Activated naive CD4-positive, alpha-beta T cell treated with anti-CD3 and anti-CD28 coated beads, Interleukin-2, amount 10 ng/mL, durations not matched to agents 7 days and 5 days (primary cell): ENCODE measurements around the gene ZNF579.
"Not testable (repeated sequence)": the region's sequence is repeated elsewhere in the genome, so short reads cannot be mapped to it uniquely, and the experiment has no call there.

Experiments used
- CTCF ChIA-PET: fragments of 350-600 bp; sonication (Branson Sonifier 250); formaldehyde crosslinking; loops from one replicate; lab custom pipeline; 2021; ENCODE audit warnings: antibody characterized with exemption; lab: Charles Lee
- DNase-seq: peaks from one replicate; pipeline ENCODE4 v3.0.0-alpha.2; 2020
- H3K27ac Mint-ChIP-seq: one replicate; pipeline ENCODE4 v1.8.0; 2021; ENCODE audit warnings: mild to moderate bottlenecking, moderate library complexity, mixed read lengths
- H3K27me3 Mint-ChIP-seq: one replicate; pipeline ENCODE4 v1.8.0; 2021; ENCODE audit warnings: mild to moderate bottlenecking, mixed read lengths
- H3K36me3 Mint-ChIP-seq: one replicate; pipeline ENCODE4 v1.8.0; 2021; ENCODE audit warnings: mixed read lengths
- H3K4me1 Mint-ChIP-seq: one replicate; pipeline ENCODE4 v1.8.0; 2021; ENCODE audit warnings: mixed read lengths
- H3K4me3 Mint-ChIP-seq: one replicate; pipeline ENCODE4 v1.8.0; 2021; ENCODE audit warnings: mild to moderate bottlenecking, moderate library complexity, mixed read lengths
- H3K9me3 Mint-ChIP-seq: one replicate; pipeline ENCODE4 v1.8.0; 2021; ENCODE audit warnings: mixed read lengths

ZNF579 gene

DNA sequence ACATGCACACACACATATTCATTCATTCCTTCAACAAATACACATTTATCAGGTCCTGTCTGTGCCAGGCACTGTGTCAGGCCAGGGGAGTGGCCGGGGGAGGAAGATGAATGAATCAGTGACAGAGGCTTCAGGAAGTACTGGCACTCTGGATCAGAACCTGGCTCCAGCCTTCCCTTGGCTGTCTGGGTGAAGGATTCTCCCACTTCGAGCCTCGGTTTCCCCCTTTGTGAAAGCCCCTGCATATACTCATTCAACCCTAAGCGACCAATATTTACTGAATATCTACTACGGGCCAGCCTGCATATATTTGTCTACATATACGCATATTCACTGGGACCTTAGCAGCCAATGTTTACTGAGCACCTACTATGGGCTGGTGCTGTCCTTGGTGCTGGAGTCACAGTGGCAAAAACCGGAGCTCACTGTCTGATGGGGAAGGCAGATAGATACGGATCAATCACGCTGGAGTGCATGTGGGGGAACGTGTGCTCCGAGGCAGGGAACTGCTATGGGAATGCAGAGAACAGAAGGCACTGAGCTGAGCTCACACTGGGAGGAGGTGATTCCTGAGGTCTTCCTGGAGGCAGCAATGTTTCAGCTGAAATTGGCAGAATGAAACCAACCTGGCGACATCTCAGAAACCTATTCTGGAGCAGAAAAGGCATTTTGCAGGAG is 636 bp upstream of the ZNF579 start:
- CTCF ChIA-PET: interaction anchor here (0.7 to 1.1 kb wide), 2 partner anchors 25 to 1677 kb away, joined by 3 to 5 read pairs; no protein-coding TSS in a partner anchor
- H3K4me3 Mint-ChIP-seq: peak overlapping the region; percentile 79
- H3K4me1 Mint-ChIP-seq: peaks cover 24% of the 10 kb centered on the region
- H3K27me3 Mint-ChIP-seq: peaks cover 25% of the 10 kb centered on the region
- peak; percentile 55 for DNase-seq
- peaks cover 9% of the 10 kb centered on the region for H3K36me3 Mint-ChIP-seq
- H3K9me3 Mint-ChIP-seq: no peaks in the 10 kb centered on the region
- H3K27ac Mint-ChIP-seq: peak overlapping the region; percentile 55

DNA sequence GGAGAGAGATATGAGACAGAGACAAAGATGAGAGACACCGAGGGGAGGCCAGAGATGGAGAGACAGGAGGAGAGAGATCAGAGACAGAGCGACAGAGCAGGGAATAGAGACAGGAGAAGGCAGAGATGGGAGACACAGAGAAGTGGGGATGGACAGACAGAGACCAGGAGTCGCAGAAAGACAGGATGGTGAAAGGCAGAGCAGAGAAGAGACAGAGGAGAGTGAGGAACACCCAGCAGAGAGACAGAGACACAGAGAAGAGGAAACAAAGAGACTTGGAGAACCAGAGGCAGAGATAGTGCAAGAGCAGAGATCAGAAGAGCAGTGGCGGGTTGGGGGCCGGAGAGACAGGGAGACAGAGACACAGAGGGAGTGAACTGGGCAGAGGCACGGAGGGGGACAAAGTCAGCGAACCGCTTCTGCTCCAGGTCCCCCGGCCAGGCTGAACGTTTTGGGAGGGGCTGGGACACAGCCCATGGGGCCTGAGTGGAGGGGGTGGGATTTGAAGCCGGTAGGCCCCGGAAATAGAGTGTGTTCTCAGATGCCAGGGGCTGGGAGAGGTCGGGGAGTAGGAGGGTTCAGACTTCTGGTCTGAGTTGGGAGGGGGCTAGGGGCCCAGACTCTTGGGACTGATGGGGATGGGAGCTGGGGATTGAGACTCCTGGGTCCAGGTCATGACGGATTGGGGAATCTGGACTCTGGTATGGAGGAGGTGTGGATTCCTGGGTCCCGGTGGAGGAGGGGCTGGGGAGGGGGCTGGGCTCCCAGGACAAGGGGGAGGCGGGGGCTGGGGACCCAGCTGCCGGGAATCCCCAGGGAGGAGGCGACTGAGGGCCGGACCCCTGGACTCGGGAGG is 654 bp downstream of the ZNF579 start:
- Mint-ChIP-seq H3K36me3 (peaks cover 9% of the 10 kb centered on the region), H3K4me3 (peak overlapping the region; percentile 79), H3K9me3 (no peaks in the 10 kb centered on the region), H3K27ac (peak overlapping the region; percentile 78), H3K27me3 (peaks cover 13% of the 10 kb centered on the region), H3K4me1 (peaks cover 15% of the 10 kb centered on the region)
- DNase-seq: peak; percentile 43
- CTCF ChIA-PET: interaction anchor here (1.1 kb wide), 1 partner anchor 27 kb away, joined by 5 read pairs; no protein-coding TSS in a partner anchor

DNA sequence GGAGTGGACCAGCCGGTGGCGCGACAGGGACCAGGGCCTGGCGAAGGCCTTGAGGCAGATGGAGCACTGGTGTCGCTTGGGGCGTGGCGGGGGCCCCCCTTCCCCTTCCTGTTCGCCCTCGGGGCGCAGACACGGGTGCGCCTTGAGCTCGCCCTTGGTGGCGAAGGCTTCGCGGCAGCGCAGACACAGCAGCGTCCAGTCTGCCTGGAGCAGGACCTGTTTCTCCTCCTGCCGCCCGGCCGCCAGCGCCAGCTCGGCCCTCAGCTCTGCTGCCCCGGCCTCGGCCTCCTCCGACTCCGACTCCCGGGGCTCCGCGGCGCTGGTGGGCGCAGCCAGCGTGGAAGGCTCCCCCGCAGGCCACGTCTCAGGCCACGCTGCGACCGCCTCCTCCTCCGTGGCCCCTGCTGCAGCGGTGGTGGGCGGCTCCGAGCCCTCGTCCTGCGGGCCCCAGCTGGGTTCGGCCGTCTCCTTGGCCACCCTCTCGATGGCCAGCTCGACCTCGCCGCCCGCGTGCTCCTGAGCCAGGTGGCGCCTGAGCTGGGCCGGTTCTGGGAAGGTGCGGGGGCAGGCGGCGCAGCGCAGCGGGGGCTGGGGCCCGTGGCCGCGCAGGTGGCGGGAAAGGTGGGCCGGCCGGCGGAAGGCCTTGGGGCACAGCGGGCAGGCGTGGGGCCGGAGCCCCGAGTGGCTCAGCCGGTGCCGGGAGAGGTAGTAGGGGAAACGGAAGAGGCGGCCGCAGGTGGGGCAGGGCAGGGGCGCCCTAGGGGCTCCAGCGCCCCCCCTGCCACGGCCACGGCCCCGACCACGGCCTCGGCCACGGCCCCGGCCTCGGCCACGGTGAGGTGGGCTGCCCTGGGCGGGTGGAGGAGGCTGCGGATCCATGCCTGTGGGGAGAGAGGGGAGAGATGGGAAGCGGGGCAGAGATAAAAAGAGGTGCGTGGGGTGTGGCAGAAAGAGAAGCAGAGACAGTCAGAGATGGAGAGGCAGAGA is 1.6 kb downstream of the ZNF579 start:
- Mint-ChIP-seq H3K27me3 (peaks cover 5% of the 10 kb centered on the region), H3K9me3 (no peaks in the 10 kb centered on the region), H3K4me3 (peak overlapping the region; percentile 79), H3K36me3 (peaks cover 9% of the 10 kb centered on the region), H3K4me1 (peaks cover 15% of the 10 kb centered on the region), H3K27ac (peak overlapping the region; percentile 78)
- CTCF ChIA-PET: no interaction called here
- no peak for DNase-seq

DNA sequence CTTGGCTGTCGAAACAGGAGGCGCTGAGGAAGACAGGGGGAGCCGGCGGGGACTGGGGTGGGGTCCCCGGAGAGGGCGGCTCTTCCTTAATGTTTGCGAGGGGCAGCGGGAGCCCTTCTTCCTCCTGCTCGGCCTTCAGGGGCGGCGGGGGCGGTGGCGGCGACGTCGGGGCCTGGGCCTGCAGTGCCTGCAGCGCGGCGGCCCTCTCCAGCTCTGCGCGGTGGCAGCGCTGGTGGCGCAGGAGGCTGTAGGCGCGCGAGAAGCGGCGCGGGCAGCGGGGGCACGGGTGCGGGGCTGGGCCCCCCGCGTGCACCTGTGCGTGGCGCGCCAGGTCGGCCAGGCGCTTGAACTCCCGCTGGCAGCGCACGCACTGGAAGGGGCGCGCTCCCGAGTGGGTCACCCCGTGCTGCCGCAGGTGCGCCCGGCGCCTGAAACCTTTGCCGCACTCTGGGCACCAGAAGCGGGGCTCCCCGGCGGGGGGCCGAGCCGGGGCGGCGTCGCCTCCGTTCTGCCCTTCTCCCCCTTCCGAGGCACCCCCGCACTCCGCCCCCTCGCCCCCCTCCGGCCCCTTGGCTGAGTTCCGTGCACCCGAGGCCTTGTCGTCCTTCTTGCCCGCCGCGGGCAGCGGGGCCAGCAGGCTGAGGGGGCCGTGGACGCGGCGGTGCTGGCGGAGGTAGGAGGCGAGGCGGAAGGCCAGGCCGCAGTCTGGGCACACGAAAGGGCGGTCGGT is 2.5 kb downstream of the ZNF579 start:
- Mint-ChIP-seq H3K27ac (no peak overlapping the region), H3K27me3 (peaks cover 5% of the 10 kb centered on the region), H3K4me3 (no peak overlapping the region), H3K9me3 (no peaks in the 10 kb centered on the region), H3K36me3 (peaks cover 9% of the 10 kb centered on the region), H3K4me1 (peaks cover 15% of the 10 kb centered on the region)
- DNase-seq: no peak
- CTCF ChIA-PET: interaction anchor here (0.7 kb wide), 1 partner anchor 54 kb away, joined by 3 read pairs; no protein-coding TSS in a partner anchor

DNA sequence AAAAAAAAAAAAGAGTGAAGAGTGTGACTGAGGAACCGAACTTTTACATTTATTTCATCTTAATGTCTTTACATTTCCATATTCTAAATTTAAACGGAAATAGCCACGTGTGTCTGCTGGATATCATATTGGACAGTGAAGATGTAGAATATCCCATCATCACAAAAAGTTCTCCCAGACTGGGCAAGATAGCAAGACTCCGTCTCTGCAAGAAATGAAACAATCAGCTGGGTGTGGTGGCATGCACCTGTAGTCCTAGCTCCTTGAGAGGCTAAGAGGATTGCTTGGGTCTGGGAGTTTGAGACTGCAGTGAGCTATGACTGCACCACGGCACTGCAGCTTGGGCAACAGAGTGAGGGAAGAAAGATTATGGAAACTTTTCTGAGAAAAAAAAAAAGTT is 3.9 kb downstream of the ZNF579 start:
- DNase-seq: no peak
- CTCF ChIA-PET: no interaction called here
- Mint-ChIP-seq H3K4me1 (peaks cover 12% of the 10 kb centered on the region), H3K27me3 (peaks cover 9% of the 10 kb centered on the region), H3K27ac (peak overlapping the region; percentile 46), H3K9me3 (no peaks in the 10 kb centered on the region), H3K4me3 (peak overlapping the region; percentile 15), H3K36me3 (peaks cover 9% of the 10 kb centered on the region)

DNA sequence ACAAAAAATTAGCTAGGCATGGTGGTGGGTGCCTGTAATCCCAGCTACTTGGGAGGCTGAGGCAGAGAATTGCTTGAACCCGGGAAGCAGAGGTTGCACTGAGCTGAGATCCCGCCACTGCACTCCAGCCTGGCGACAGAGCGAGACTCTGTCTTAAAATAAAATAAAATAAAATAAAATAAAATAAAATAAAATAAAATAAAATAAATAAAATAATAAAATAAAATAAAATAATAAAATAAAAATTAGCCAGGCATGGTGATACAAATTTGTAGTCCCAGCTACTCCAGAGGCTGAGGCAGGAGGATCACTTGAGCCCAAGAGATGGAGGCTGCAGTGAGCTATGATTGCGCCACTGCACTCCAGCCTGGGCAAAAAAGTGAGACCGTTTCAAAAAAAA is 6.7 kb downstream of the ZNF579 start:
- not testable (repeated sequence) for H3K36me3 Mint-ChIP-seq, H3K27ac Mint-ChIP-seq, H3K9me3 Mint-ChIP-seq, H3K4me3 Mint-ChIP-seq, H3K4me1 Mint-ChIP-seq, DNase-seq, H3K27me3 Mint-ChIP-seq
- CTCF ChIA-PET: interaction anchor here (1.6 kb wide), 1 partner anchor 10 kb away, joined by 3 read pairs; no protein-coding TSS in a partner anchor

DNA sequence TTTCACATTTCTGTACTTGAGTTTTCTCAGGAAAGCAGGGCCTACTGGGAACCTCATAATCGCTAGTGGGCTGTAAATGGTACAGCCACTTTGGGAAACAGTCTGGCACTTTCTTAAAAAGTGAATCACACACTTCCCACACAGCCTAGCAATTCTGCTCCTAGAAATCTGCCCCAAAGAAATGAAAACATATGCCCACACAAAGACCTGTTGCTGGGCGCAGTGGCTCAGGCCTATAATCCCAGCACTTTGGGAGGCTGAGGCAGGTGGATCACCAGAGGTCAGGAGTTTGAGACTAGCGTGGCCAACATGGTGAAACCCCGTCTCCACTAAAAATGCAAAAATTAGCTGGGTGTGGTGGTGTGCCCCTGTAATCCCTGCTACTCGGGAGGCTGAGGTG is 11.2 kb downstream of the ZNF579 start:
- CTCF ChIA-PET, DNase-seq, H3K4me1 Mint-ChIP-seq, H3K36me3 Mint-ChIP-seq, H3K4me3 Mint-ChIP-seq, H3K9me3 Mint-ChIP-seq, H3K27ac Mint-ChIP-seq: not testable (repeated sequence)
- peaks cover 16% of the 10 kb centered on the region for H3K27me3 Mint-ChIP-seq

DNA sequence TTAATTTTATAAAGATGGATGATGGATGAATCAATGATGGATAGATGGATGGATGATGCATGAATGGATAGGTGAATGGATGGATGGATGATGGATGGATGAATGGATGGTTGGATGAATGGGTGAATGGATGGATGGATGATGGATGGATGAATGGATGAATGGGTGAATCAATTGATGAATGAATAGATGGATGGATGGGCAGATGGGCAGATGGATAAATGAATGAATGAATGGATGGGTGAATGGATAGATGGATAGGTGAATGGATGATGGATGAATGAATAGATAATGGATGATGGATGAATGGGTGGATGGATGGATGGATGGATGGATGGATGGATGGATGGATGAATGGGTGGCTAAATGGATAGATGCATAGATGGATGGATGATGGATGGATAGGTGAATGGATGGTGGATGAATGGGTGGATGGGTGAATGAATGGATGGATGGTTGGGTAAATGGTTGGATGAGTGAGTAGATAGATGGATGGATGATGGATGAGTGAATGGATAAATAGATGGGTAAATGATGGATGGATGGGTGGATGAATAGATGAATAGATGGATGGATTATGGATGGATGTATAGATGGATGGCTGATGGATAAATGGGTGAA is 12.8 kb downstream of the ZNF579 start:
- DNase-seq: no peak
- no peak overlapping the region for H3K27ac Mint-ChIP-seq
- CTCF ChIA-PET: no interaction called here

DNA sequence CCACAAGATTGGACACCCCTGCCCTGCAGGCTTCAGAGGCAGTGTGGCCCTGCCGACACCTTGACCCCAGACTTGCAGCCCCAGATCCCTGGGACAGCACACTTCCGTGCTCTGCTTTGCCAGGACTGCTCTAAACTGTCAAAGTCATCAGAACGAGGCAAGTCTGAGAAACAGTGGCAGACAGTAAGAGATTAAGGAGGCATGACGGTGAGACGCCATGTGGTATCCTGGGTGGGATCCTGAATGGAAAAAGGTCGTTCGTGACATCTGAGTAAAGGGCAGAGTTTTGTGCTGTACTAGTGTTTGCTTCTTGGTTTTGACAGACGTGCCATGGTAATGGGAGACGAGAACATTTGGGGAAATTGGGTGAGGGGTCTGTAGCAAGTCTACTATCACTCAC is 13.8 kb downstream of the ZNF579 start:
- Mint-ChIP-seq H3K4me3 (no peak overlapping the region), H3K36me3 (no peaks in the 10 kb centered on the region), H3K4me1 (no peaks in the 10 kb centered on the region), H3K27me3 (peaks cover 11% of the 10 kb centered on the region), H3K9me3 (no peaks in the 10 kb centered on the region), H3K27ac (no peak overlapping the region)
- DNase-seq: no peak
- CTCF ChIA-PET: no interaction called here

More for the DNA sequence above, 12.8 kb downstream of the ZNF579 start:
- Mint-ChIP-seq H3K4me3 (no peak overlapping the region), H3K27me3 (peaks cover 16% of the 10 kb centered on the region), H3K36me3 (no peaks in the 10 kb centered on the region), H3K9me3 (no peaks in the 10 kb centered on the region), H3K4me1 (no peaks in the 10 kb centered on the region)

DNA sequence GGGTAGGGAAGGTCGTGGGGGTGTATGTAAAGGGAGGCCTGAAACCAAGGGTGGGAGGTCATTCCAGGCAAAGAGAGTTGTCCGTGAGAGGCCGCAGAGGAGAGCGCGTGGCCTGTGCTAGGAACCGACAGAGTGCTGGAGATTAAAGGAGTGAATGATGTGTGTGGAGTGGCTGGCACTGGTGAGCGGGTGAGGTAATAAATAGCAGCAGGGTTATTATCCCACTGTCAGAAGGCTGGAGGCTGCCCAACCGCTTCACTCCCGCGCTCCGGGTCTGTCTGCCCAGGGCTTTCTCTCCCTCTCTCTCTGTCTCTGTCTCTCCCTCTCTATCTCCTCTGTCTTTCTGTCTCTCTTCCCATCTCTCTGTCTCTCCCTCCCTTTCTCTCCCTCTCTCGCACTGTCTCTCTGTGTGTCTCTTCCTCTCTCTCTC is 17.4 kb downstream of the ZNF579 start:
- Mint-ChIP-seq H3K9me3 (no peaks in the 10 kb centered on the region), H3K4me3 (no peak overlapping the region), H3K27ac (no peak overlapping the region), H3K4me1 (no peaks in the 10 kb centered on the region), H3K36me3 (no peaks in the 10 kb centered on the region), H3K27me3 (peaks cover 25% of the 10 kb centered on the region)
- no peak for DNase-seq
- CTCF ChIA-PET: no interaction called here

DNA sequence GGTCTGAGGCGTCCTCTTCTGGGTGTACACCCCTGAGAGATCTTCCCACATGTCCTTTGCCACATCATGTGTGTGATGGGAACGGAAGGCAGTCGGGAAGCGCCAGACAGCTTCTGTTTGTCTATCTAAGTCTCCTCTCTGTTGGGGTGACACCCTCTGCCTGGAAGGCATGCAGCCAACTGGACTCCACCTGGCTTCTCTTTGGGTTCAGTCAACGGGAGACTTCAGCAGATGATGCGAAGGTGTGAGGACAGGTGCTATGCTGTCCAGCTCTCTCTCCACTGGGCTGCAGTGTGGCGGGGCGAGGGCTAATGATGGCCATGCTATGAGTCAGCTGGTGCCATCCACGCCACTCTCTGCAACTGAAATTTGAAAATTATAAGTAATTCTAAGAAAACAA is 21.0 kb downstream of the ZNF579 start:
- DNase-seq: no peak
- Mint-ChIP-seq H3K36me3 (no peaks in the 10 kb centered on the region), H3K27ac (no peak overlapping the region), H3K4me1 (no peaks in the 10 kb centered on the region), H3K4me3 (no peak overlapping the region), H3K27me3 (peaks cover 14% of the 10 kb centered on the region), H3K9me3 (no peaks in the 10 kb centered on the region)
- CTCF ChIA-PET: no interaction called here

DNA sequence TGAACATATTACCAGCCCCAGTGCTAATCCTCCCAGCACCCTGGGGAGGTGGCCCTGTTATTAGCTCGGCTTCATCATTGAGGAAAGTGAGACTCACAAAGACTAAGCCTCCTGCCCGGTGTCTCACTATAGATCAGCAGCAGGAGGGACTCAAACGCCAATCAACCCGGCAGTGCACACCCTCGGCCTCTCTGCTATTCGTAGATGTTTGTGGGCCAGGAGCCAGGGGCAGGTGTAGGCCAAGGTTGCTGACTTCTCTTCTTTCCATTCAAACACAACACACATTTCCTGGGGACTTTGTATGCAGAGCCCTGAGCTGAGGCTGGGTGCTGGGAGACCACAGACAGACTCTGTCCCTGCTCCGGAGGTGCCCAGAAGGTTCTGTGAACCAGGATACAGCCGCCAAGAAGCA is 25.9 kb downstream of the ZNF579 start:
- H3K4me1 Mint-ChIP-seq: no peaks in the 10 kb centered on the region
- H3K27ac Mint-ChIP-seq: no peak overlapping the region
- CTCF ChIA-PET: interaction anchor here (0.6 to 1.1 kb wide), 2 partner anchors 51 to 138 kb away, joined by 3 to 4 read pairs; partner anchors contain the start of gene ZNF865
- DNase-seq: no peak
- no peak overlapping the region for H3K4me3 Mint-ChIP-seq
- H3K36me3 Mint-ChIP-seq: no peaks in the 10 kb centered on the region
- no peaks in the 10 kb centered on the region for H3K9me3 Mint-ChIP-seq
- H3K27me3 Mint-ChIP-seq: peaks cover 13% of the 10 kb centered on the region

DNA sequence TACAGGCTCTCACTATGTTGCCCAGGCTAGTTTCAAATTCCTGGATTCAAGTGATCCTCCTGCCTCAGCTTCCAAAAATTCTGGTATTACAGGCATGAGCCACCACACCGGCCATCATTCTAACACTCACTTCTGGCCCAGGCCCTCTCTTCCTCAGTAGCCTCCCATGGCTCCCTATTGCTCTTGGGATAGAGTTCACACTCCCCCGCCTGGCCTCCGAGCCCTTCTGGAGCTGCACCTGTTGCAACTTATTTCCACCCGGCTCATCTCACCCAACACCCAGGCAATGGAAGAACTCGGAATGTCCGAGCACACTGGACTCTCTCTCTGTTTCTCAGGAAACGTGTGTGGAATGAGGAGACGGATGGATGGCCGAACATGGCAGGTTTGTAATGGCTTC is 26.3 kb downstream of the ZNF579 start:
- CTCF ChIA-PET: interaction anchor here (0.6 to 1.1 kb wide), 2 partner anchors 52 to 137 kb away, joined by 3 to 4 read pairs; partner anchors contain the start of gene ZNF865
- Mint-ChIP-seq H3K9me3 (no peaks in the 10 kb centered on the region), H3K27ac (no peak overlapping the region)

More for the DNA sequence above, 26.3 kb downstream of the ZNF579 start:
- Mint-ChIP-seq H3K36me3 (no peaks in the 10 kb centered on the region), H3K27me3 (peaks cover 13% of the 10 kb centered on the region), H3K4me1 (no peaks in the 10 kb centered on the region), H3K4me3 (no peak overlapping the region)
- no peak for DNase-seq
